DMS 273 treated with DMSO at 0.1 percent for 48 hours (cell line): ENCODE results near the gene FAM43B.
"Not testable (repeated sequence)": the region's sequence is repeated elsewhere in the genome, so short reads cannot be mapped to it uniquely, and the experiment has no call there.

Source experiments
- DNase-seq: peaks from one replicate; lab custom pipeline; 2025; lab: John Stamatoyannopoulos, UW

Gene FAM43B, protein sequence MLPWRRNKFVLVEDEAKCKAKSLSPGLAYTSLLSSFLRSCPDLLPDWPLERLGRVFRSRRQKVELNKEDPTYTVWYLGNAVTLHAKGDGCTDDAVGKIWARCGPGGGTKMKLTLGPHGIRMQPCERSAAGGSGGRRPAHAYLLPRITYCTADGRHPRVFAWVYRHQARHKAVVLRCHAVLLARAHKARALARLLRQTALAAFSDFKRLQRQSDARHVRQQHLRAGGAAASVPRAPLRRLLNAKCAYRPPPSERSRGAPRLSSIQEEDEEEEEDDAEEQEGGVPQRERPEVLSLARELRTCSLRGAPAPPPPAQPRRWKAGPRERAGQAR

DNA sequence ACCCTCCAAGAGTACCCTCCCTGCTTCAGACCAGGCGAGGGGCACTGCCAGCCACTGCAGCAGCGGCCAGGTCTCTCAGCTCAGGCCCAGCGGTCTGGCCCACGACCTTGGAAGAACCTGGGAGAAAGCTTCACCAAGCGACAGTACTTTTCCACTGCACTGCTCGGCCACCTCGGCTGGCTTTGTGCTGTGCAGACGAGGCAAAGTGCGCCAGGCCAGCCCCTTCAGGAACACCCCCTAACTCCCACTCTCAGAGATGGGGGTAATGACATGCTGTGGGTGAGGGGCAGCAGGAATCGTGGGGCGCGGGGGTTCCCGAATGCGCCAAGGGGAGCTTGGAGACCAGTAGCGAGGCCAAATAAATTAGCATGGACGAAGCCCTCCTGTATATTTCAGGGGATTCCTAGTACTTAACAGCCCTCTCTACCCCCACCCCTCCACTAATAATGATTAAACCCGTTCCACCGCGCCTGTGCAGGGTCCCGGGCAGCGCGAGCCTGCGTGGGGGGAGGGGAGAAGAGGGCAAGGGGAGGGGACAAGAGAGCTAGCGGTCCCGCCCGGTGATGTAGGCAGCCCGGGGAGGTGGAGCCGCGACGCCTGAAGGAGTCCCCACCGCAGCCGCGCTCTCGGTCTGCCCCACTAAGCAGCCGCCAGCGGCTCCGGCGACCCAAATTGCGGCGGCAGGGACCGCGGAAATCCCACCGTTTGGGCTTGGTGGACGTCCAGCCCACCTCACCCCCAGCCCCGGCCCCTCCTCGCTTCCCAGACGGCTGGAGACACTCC lies at the start of gene FAM43B:
Gene FAM43B, plus strand, starts transcription at position 629 of the 783 bp plus-strand sequence. CDS start 401 bp downstream, outside the sequence.
- no peak for DNase-seq

DNA sequence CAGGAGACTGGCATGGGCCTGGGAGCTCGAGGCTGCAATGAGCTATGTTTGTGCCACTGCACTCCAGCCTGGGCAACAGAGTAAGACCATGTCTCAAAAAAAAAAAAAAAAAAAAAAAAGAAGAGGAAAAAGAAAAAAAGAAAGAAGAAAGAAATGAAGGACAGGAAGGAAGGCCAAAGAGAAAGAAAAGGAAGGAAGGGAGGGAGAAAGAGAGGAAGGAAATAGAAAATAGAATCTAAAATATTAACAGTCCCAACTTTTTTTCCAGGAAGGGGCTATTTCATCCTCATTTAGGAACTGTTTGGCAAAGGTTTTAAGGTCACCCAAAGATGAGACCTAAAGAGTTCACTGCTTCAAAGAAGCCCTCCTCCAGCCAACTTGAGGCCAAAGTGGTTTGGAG lies 46.9 kb upstream of the FAM43B start:
- no peak for DNase-seq

DNA sequence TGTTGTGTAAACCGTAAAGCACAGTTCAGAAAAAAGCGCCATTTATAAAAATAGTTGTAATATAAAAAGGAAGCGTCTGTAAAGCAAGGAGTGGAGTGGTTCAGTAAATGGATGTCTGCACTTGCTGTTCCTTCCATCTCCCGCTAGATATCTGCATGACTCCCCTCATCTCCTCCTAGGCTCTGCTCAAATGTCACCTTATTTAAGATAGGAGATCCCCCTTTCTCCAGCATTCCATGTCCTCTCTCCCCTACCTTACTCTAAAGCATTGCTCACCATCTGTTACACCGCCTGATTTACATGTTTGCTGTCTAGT lies 45.2 kb upstream of the FAM43B start:
- DNase-seq = no peak

DNA sequence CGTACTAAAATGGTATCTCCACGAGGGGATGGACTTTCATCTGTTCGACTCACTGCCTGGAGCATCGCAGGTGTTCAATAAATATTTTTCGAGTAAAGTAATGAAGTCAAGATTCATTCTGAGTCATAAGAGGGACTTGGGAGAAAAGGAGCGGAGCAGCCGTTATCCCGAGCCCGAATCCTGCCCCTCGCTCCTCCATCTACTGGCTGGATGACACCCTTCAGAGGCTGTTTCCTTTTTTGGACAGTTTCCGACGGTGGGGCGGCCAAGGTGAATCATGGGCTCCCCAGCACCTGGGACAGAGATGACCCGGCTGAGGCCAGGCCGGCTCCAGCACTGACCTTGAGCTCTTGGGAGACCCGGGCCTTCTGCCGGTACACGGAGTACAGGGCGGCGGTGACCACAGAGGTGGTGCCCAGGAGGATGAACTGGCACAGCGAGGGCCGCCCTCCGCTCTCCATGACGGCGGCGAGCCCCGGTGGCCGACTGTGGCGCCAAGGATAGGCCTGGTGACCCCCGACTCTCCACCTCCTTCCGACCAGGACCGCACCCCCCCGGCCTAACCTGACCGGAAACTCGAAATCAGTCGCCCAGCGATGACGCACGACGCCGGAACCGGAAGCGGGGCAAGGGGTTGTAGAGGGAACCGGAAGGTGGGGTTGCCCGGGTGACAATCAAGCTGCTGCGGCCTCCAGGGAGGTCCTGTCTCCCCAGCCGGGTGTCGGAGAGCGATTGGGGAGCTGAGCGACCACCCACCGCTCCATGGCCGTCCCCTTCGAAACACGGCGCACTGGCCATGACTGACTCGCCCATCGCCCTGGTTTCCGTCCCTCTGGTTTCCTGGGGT lies 44.6 kb upstream of the FAM43B start, which contains the start of gene MUL1:
Gene MUL1, minus strand, starts transcription at position 588 of the 847 bp plus-strand sequence. Its CDS starts 127 bp downstream, at position 461.
- peak; percentile 45 for DNase-seq

DNA sequence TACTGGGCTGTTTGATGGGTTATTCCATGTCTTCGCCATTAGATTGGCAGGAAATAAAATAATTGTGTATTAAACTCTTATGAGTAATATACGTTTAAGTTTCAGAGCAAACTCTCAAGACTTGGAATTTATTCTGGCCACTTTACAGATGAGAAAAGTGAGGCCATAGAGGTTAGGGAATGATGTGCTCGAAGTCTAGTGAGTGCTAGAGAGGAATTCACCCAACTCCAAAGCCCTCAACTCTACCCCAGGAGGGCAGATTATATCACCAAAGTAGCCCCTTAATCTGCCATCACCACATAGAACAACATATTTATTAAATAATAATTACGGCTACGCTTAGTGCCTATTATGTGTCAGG lies 44.0 kb upstream of the FAM43B start:
- DNase-seq = no peak

DNA sequence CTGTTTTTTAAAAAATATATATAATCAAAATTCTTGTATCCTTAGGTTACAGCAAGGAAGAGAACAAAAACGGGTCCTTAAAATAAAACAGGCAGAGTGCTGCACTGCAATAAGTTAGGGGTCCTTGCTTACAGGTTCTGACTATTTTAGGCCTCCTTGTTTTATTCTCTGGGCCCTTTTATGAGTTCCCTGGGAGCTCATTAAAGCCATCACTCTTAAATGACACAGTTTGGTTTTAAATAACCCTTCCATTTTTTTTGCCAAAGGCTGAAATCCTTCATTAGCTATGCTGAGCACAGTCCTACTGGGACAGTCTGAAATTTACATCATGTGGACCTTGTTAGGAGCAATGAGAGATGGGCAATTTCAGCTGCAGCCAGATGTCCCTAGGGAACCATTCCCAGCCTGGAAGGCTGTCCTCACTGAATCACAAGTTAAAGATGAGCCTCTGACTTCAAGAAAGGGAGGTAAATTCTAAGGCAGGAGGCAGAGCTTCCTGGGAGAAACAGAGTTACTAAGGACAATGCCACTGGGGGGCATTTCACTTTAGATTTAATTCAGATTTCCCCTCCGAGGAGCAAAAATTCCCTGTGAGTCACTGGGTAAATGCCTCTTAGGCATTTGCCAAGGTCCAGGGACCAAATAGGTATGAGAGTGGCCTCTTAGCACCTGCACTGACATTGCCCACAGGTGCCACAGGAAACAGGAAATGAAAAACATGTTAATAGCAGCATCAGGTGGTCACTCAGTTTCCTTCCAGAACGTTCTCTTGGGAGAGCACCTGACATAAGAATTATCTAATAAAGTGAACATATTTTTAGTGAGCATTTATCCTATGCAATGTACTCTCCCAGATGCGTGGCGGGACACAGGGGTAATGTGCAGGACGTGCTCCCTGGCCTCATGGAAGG lies 40.6 kb upstream of the FAM43B start:
- DNase-seq = no peak

DNA sequence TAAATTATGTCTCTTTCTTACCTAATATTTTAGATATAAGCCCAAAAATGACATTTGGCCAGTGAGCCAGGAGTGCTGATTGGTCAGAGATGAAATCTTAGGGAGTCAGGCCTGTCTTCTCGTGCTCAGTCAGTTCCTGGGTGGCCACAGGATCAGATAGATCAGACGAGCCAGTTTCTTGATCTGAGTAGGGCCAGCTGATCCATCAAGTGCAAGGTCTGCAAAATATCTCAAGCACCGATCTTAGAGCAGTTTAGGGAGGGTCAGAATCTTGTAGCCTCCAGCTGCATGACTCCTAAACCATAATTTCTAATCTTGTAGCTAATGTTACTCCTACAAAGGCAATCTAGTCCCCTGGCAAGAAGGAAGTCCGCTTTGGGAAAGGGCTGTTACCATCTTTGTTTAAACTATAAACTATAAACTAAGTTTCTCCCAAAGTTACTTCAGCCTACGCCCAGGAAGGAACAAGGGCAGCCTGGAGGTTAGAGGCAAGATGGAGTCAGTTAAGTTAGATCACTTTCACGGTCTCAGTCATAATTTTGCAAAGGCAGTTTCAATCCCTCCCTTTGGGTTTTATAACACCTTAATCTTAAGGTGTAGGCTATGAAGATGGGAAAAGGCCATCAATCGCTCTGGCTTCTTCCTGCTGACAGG lies 32.6 kb upstream of the FAM43B start:
- DNase-seq = not testable (repeated sequence)

DNA sequence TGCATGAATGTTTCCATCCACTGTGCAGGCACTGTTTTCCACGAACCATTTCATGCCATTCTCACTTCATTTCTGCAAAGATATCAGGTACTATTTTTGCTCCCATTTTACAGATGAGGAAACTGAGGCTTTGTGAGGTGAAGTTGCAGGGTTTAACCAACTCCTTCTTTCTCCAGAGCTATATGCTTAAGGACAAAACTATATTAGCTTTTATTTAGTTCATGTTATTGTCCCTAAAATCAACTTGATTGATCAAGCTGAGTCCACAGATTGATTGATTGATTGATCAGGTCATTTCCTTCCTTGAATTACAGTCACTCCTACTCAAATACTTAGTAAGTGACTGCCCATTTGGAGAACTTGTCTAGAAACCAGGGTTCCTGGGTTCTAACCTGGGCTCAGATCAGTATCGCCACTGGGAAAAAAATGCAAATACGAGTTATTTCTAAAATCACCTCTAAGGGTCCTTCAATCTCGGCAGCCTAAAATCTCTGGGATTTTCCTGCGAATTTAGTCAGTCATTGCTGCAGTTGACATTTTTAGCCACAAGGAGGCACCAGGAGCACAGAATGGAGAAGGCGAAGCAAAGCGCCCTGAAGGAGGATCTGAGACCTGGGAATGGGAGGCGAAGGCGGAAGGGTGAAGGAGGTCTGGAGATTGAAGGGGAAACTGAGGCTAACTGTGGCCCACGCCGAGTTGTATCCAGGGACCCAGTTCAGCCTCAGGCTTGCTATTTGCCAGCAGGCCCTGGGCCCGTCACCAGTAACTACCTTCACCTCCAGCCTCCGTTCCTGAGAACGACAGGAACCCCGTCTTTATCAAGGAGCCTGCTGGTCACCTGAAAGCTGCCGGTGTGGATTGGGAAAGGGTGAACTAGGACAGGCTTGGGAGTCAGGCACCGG lies 30.2 kb upstream of the FAM43B start:
- DNase-seq = peak; percentile 33

DNA sequence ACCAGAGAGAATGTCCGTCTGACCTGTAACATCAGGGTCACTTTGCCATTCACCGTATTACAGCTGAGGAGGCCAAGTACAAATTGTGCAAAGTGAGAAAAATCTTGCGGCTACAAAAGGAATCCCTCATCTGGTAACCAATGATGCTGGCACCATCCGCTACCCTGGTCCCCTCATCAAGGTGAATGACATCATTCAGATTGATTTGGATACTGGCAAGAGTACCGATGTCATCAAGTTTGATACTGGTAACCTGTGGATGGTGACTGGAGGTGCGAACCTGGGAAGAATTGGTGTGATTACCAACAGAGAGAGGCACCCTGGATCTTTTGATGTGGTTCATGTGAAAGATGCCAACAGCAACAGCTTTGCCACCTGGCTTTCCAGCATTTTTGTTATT lies 26.1 kb upstream of the FAM43B start:
- DNase-seq = no peak

DNA sequence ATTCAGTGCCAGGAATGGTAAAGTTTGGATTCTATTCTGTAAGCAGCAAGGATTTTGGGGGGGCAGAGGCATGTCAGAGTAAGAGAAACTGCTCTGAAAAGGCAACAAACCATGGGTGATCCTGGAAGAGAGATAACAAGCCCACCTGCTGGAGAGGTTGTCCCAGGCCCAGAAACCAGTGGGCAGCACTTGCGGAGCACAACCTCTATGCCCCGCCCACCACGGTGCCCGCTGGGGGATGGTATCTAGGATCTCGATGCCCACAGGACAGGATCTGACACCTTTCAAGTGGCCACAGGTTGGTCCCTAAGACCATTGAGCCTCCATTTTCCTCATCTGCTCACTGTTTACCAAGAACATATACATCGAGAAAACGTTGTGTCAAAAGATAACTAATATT lies 24.2 kb upstream of the FAM43B start:
- no peak for DNase-seq

DNA sequence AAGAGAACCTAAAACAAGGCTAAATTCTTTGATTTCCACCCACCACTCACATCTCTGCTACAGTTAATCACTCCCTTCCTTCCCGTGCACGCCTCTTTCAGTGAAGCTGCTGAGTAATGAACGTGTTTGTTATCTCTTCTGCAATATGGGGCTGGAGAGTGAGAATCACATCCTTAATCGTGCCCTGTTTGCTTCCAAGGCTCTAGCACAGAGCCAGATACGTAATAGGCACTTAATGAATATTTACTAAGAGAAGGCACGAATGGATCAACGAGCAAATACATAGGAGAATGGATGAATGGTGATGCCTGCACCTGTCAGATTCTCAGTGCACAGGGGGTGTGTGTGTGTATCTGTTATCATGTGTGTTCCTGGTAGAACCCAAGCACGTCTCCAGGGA lies 22.1 kb upstream of the FAM43B start:
- DNase-seq = no peak

DNA sequence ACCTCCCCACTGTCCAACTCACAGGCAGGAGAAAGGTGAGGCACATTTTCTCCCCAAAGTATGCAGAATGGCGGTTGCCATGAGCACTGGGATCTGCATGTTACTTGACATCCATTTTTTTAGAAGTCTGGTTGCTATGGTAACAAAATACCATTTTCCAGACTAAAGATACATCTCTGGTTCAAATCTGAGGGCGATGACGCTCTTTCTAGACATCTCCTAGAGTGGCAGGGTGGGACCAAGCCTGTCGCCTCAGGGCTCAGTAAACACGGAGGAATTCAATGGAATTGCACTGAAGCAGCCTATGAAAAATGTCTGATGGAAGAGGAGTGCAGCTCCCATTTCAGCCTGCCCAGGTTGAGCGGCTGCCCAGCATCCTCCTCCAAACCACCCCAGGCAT lies 21.5 kb upstream of the FAM43B start:
- DNase-seq = no peak

DNA sequence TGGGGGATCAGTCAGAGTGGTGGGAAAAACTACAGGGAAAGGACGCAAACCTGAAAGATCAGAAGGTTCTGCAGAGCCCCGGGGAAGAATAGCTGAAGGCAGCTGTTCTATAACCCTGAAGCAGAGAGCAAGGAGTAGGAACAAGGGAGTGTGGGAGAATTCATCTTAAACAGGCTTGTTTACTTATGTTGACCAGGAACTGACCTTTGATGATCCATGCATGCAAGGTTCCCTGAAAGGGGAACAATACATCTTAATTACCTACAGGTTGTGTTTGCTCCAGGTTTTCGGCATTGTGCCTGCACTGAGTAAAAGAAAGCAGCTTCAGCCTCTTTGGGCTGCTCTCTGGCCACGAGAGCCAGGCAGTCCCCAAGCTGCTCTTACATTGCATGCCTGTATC lies 18.7 kb upstream of the FAM43B start:
- DNase-seq = no peak

DNA sequence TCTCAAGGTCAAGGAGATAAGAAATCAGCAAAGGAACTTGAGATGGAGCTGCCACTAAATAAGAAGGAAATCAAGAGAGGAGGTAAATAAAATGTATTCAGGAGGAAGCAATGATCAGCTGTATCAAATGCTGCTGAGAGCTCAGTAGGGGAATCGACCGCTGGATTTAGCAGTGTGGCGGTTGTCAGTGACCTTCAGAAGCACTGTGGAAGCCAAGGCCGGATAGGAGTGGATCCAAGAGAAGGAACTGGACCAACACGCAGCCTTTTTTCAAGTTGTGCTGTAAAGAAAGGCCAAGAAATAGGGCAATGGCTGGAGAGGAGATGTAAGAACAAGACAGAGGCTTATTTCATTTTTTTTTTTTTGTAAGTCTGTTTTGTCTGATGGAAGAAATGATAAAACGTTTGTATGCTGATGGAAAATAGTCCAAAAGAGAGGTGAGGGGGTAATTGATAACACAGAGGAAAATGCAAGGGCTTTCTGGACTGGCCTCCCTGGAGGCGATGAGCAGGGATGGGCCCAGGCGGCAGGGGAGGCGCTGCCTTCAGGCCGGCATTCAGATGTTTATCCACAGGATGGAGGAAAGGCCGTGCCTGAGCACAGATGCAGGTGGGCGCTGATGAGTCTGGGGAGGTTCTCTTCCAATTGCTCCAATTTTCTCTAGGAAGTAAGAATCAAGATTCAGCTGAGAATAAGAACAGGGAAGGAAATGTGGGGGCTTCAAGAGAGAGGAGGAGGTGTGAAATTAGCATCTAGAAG lies 17.5 kb upstream of the FAM43B start:
- no peak for DNase-seq

DNA sequence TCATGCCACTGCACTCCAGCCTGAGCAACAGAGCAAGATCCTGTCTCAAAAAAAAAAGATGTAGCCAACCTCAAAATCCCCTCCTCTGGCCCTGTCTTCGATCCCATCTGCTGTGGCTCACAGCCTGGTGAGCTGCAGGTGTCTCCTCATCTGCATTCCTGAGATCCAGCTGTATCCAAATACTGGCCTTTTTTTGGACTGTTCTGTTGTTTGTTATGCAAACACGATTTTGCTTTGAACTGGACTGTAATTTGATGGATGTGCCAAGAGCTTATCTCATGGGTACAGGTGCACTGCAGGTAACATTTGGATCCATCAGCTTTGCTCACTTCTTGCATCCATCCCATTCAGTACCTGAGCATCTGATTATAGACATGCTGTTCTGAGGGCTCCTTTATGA lies 14.1 kb upstream of the FAM43B start:
- DNase-seq = no peak

DNA sequence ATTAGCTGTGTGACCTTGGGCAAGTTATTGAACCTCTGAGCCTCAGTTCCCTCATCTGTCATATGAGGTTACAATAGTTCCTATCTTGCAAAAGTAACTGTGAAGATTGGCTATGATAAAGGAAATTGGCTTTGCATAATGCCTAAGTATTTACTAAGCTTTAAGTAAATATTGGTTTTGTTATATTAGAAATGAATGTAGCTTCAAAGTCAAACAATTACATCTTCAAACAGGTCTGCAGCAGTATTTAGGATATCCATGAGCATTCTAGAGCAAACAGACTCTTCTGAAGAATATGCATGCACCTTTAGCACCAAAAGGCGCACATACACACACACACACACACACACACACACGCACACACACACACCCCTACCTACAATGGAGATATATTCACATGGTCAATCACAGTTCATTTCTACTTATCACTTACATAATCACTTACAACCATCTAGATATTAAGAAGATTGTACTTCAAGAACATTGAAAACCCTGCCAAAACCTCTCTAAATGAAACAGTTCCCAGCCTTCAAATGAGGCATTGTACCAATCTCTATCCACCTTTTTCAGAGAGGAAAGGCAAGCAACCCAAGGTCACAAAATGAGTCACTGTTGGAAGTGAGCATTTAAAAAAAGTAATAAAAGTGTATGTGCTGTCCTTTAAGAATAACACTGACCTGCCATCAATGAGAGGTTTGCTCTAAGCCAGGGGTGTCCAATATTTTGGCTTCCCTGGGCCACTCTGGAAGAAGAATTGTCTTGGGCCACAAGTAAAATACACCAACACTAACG lies 13.4 kb upstream of the FAM43B start:
- DNase-seq = no peak

DNA sequence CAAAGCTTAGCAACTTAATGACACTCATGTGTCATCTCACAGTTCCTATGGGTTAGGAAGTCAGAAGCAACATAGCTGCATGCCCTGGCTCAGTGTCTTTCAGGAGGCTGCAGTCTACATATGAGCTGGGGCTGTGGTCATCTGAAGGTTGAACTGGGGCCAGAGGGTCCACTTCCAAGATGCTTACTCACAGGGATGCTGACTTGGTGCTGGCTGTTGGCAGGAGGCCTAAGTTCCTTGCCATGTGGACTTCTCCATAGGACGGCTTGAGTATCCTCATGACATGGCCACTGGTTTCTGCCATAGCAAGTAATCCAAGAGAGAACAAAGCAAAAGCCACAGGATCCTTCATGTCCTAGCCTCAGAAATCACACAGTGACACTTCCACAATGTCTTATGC lies 12.1 kb upstream of the FAM43B start:
- DNase-seq = no peak

DNA sequence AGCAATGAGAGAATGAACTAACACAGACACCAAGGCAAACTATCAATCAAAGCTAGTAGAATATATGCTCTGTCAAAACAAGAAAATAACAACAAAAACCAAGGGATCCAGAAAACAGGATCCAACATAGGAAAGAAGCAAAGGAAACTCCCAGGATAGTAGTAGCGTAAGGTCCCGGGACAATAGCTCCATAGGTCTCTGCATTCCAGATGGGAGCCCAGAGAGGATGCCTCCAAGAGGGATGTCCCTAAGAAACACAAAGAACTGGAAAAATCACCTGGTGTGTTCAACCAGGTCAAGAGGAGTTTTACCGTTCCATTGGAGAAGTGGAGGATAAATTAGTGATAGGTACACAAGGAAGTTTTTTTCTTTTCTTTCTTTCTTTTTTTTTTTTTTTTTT lies 5.7 kb upstream of the FAM43B start:
- no peak for DNase-seq

DNA sequence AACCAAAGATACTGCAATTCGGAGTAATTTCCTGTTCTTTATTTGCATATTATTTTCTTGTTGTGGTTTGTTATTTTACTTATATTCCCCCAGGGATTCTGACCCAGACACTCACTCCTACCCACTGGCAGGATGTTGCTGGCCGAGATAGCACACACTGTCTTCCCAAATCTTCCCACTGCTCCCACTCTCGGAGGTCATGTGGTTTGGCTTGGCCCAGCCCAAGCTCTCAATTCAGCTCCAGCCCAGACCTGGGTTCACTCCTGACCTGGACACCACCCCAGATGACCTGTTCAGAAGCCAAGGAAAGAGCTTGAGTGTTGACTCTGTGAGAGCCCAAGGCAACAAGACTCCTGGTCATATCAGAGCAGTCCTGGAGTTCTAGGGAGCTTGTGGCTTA lies 1.2 kb upstream of the FAM43B start:
- no peak for DNase-seq
